Measurements from ENCODE around the gene GALNTL6. TPM values are rescaled to one million over a fixed set of nuclear protein-coding genes. Genes with fewer than 3 reads are reported as not detected.

Gene GALNTL6
- total and polyA plus RNA-seq, 2 donors from 2014 or later = 0.60 TPM; not detected in 1

DNA sequence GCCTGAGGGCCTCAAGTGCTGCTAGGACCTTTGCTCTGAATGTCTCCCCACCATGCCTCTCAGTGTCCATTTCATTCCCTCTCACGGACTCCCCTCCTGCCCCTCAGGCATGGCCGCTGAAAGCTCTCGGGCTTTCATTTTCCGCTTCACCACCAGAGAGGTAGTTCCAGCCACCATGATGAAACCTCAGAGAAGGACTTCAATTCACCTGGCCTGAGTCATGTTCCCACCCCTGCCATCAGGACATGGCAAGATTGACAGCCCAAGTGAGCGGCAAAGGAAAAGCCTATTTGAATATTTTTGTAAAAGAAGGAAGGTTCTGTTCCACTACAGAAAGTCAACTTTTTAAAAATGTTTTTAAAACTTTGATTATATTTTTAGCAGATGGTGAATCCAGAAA, 1106.1 kb downstream of the GALNTL6 start:
- Histone ChIP-seq H3K9me3 (ENCODE audit: control insufficient read depth in 2 of 3, insufficient read depth in 1 of 3, low read length in 3 of 3) (no peaks in the 10 kb centered on the region), H3K27me3 (ENCODE audit: control insufficient read depth, insufficient read depth, low read length) (no peaks in the 10 kb centered on the region), H3K36me3 (ENCODE audit: control insufficient read depth in 2 of 3, insufficient read depth in 3 of 3, low read length in 3 of 3) (no peaks in the 10 kb centered on the region), H3K9ac (ENCODE audit: low read length in 3 of 3) (no peak overlapping the region), H3K27ac (ENCODE audit: low read depth in 2 of 2, low read length in 2 of 2) (no peak overlapping the region), H3K4me1 (ENCODE audit: control insufficient read depth in 2 of 3, insufficient read depth in 2 of 3, low read depth in 1 of 3, low read length in 3 of 3) (no peaks in the 10 kb centered on the region), H3K4me3 (ENCODE audit: low read length in 3 of 3) (no peak overlapping the region)
- intact Hi-C loops (cut with DNase I) = no loop called here
- FAIRE-seq (no peak), DNase-seq (no peak)
- TF ChIP-seq, protein P1, sequence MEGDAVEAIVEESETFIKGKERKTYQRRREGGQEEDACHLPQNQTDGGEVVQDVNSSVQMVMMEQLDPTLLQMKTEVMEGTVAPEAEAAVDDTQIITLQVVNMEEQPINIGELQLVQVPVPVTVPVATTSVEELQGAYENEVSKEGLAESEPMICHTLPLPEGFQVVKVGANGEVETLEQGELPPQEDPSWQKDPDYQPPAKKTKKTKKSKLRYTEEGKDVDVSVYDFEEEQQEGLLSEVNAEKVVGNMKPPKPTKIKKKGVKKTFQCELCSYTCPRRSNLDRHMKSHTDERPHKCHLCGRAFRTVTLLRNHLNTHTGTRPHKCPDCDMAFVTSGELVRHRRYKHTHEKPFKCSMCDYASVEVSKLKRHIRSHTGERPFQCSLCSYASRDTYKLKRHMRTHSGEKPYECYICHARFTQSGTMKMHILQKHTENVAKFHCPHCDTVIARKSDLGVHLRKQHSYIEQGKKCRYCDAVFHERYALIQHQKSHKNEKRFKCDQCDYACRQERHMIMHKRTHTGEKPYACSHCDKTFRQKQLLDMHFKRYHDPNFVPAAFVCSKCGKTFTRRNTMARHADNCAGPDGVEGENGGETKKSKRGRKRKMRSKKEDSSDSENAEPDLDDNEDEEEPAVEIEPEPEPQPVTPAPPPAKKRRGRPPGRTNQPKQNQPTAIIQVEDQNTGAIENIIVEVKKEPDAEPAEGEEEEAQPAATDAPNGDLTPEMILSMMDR (IDR thresholded peaks at IDR 0.05; ENCODE audit: borderline replicate concordance, extremely low read depth, insufficient read depth) = no peak

DNA sequence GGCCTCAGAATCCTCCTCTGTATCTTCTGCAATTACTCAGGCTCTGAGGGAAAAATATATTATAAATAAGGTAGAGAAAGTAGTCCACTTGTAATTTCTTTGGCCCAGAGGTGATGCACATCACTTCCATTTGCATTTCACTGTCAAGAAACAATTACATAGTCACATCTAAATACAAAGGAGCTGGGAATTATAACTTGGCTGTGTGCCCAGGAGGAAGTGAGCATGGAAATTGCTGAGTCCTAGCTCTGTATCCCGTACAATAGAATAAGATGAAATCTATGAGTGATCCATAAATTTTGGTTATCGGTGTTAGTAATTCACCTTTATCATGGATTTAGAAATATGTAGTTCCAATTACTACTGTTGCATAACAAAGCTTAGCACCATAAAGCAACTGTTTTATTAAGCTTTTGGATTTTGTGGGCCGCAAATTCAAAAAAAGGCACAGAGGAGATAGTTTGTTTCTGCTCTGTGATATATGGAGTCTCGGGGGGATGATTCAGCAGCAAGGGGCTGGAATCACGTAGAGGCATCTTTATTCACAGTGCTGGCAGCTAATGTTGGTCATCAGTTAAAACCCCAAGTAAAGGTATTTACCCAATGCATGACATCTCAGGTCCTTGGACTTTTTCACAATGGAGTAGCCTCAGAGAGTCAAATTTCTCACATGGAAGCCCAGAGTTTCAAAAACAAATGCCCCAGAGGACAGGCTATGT, 1114.1 kb downstream of the GALNTL6 start:
- Histone ChIP-seq H3K4me1 (ENCODE audit: control insufficient read depth in 2 of 3, insufficient read depth in 2 of 3, low read depth in 1 of 3, low read length in 3 of 3) (no peaks in the 10 kb centered on the region), H3K27me3 (ENCODE audit: control insufficient read depth, insufficient read depth, low read length) (no peaks in the 10 kb centered on the region), H3K9me3 (ENCODE audit: control insufficient read depth in 2 of 3, insufficient read depth in 1 of 3, low read length in 3 of 3) (no peaks in the 10 kb centered on the region), H3K36me3 (ENCODE audit: control insufficient read depth in 2 of 3, insufficient read depth in 3 of 3, low read length in 3 of 3) (no peaks in the 10 kb centered on the region), H3K27ac (ENCODE audit: low read depth in 2 of 2, low read length in 2 of 2) (no peak overlapping the region), H3K9ac (ENCODE audit: low read length in 3 of 3) (no peak overlapping the region), H3K4me3 (ENCODE audit: low read length in 3 of 3) (no peak overlapping the region)
- DNase-seq (no peak), FAIRE-seq (no peak)
- intact Hi-C loops (cut with DNase I) = no loop called here
- TF ChIP-seq, protein P1 (IDR thresholded peaks at IDR 0.05; ENCODE audit: borderline replicate concordance, extremely low read depth, insufficient read depth) = no peak

DNA sequence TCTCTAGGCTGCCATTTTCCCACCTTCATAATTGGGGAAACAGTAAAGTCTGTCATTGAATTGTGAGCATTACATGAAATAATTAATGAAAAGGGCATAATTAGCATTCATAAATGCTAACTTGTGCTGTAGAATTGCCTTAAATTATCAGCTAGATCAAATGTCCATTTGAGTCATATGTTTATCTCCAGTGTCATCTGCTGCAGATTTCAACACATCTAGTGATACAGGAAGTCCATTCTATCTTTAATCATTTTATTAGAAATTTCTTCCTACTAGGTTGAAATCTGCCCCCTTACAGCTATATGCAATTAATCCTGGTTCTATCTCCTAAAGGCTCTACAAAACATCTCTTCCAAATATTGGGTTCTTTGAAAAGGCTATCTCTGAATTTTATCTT, 1115.1 kb downstream of the GALNTL6 start:
- no peak overlapping the region for H3K27ac ChIP-seq (ENCODE audit: low read depth in 2 of 2, low read length in 2 of 2)

More for the DNA sequence above, 1115.1 kb downstream of the GALNTL6 start:
- Histone ChIP-seq H3K36me3 (ENCODE audit: control insufficient read depth in 2 of 3, insufficient read depth in 3 of 3, low read length in 3 of 3) (no peaks in the 10 kb centered on the region), H3K9ac (ENCODE audit: low read length in 3 of 3) (no peak overlapping the region), H3K27me3 (ENCODE audit: control insufficient read depth, insufficient read depth, low read length) (no peaks in the 10 kb centered on the region), H3K4me3 (ENCODE audit: low read length in 3 of 3) (no peak overlapping the region), H3K4me1 (ENCODE audit: control insufficient read depth in 2 of 3, insufficient read depth in 2 of 3, low read depth in 1 of 3, low read length in 3 of 3) (no peaks in the 10 kb centered on the region), H3K9me3 (ENCODE audit: control insufficient read depth in 2 of 3, insufficient read depth in 1 of 3, low read length in 3 of 3) (no peaks in the 10 kb centered on the region)
- intact Hi-C loops (cut with DNase I) = no loop called here
- FAIRE-seq = no peak
- TF ChIP-seq, protein P1 (IDR thresholded peaks at IDR 0.05; ENCODE audit: borderline replicate concordance, extremely low read depth, insufficient read depth) = no peak
- DNase-seq = no peak

Data from kidney (tissue), 14 donors.